CD4-positive, alpha-beta T cell (primary cell): ENCODE measurements around the gene VIL1. TPM values are rescaled to one million over a fixed set of nuclear protein-coding genes. Genes with fewer than 3 reads are reported as not detected.

Source experiments
- ATAC-seq: fragments of 200-7000 bp; cut with Tn5 transposase; one replicate; pipeline ENCODE4 v1.10.0; 2022; ENCODE audit warnings: mild to moderate bottlenecking; ENCODE audit not compliant: poor library complexity
- CTCF ChIA-PET: fragments of 350-600 bp; sonication (Branson Sonifier 250); formaldehyde crosslinking; loops from one replicate; lab custom pipeline; 2021; ENCODE audit warnings: antibody characterized with exemption, inconsistent platforms; lab: Charles Lee
- POLR2A ChIA-PET: fragments of 350-600 bp; sonication (Branson Sonifier 250); formaldehyde crosslinking; loops from one replicate; lab custom pipeline; 2021; ENCODE audit warnings: antibody characterized with exemption, inconsistent platforms; lab: Charles Lee
- DNase-seq, 14 experiments: peaks; one replicate each; pipeline ENCODE4 v3.0.0-alpha.2; 2013 to 2020; ENCODE audit warnings: mixed read lengths in 2 of 14
- H3K27ac ChIP-seq, 2 donors: one replicate each; pipeline versions ENCODE4 v1.5.1 to v1.7.0; 2013; ENCODE audit warnings: low read length in 2 of 2, low read depth in 1 of 2, mild to moderate bottlenecking in 1 of 2
- H3K27me3 ChIP-seq, 2 experiments: 1 replicate in 1 of 2; 2 replicates in 1 of 2; pipeline versions ENCODE4 v1.6.1 to v1.7.0; 2013; ENCODE audit warnings: low read length in 2 of 2, control low read depth in 1 of 2, mild to moderate bottlenecking in 1 of 2, moderate library complexity in 1 of 2; ENCODE audit not compliant: insufficient read depth in 2 of 2, control insufficient read depth in 1 of 2
- H3K36me3 ChIP-seq: one replicate; pipeline ENCODE4 v1.6.1; 2013; ENCODE audit warnings: low read length, control low read depth; ENCODE audit not compliant: insufficient read depth
- H3K4me1 ChIP-seq: one replicate; pipeline ENCODE4 v1.6.1; 2013; ENCODE audit warnings: low read length, control low read depth; ENCODE audit not compliant: insufficient read depth
- H3K4me3 ChIP-seq: one replicate; pipeline ENCODE4 v1.5.1; 2013; ENCODE audit warnings: mild to moderate bottlenecking, low read length, moderate library complexity
- H3K9me3 ChIP-seq, 2 experiments: 1 replicate in 1 of 2; 2 replicates in 1 of 2; pipeline versions ENCODE4 v1.6.1 to v1.7.0; 2013; ENCODE audit warnings: low read length in 2 of 2, mild to moderate bottlenecking in 2 of 2, control low read depth in 1 of 2, moderate library complexity in 1 of 2; ENCODE audit not compliant: control insufficient read depth in 1 of 2, insufficient read depth in 1 of 2
- H3K27ac Mint-ChIP-seq: one replicate; pipeline ENCODE4 v1.8.0; 2020; ENCODE audit warnings: mixed read lengths
- H3K27me3 Mint-ChIP-seq: one replicate; pipeline ENCODE4 v1.8.0; 2021; ENCODE audit warnings: mixed read lengths
- H3K36me3 Mint-ChIP-seq: one replicate; pipeline ENCODE4 v1.8.0; 2021; ENCODE audit warnings: low read depth, mixed read lengths
- H3K4me1 Mint-ChIP-seq: one replicate; pipeline ENCODE4 v1.8.0; 2021; ENCODE audit warnings: low read depth, mixed read lengths
- H3K4me3 Mint-ChIP-seq: one replicate; pipeline ENCODE4 v1.8.0; 2020; ENCODE audit warnings: mild to moderate bottlenecking, mixed read lengths
- H3K9me3 Mint-ChIP-seq: one replicate; pipeline ENCODE4 v1.8.0; 2020; ENCODE audit warnings: mixed read lengths
- intact Hi-C, 2 experiments: fragments of 100-400 bp; cut with DNase I in 1 of 2; cut with micrococcal nuclease in 1 of 2; formaldehyde crosslinking; loops; one replicate each; pipeline versions ENCODE4 v1.15.1 to v1.9.0; 2023 to 2025; cut with DNase I, micrococcal nuclease
- total RNA-seq, 174 experiments: library from RNA in 2 of 174; stranded (reverse) in 2 of 174; gene quantifications; one replicate each; pipeline ENCODE4 v1.2.3 and lab custom pipeline; 2021 to 2026
- TF ChIP-seq, protein P1 (sequence below): fragments of 200-600 bp; IDR thresholded peaks from one replicate; pipeline ENCODE4 v1.8.0; 2022; ENCODE audit warnings: antibody characterized with exemption, mild to moderate bottlenecking

Gene VIL1
- total RNA-seq, 2 experiments from 2014 or later, result 0.20 to 0.33 TPM

DNA sequence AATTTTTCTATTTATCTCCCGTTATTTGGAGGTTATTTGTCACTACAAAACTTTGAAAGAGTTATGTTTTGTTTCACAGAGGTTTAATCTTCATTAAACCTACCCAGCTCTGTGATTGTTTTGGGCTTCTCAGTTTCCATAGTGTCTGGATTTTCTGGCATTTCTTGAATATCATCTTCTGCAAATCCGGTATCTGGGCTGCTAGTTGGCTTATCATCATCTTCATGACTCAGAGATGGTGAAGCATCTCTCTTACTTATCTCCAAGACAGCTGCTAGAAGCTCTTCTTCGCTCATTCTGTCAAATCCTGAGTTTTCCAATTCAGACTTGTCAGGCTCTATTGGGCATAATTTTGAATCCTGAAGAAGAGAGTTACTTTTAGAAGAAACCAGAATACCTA, 55.6 kb downstream of the VIL1 start:
- ATAC-seq, result no peak
- no peak for DNase-seq
- no peak overlapping the region for H3K27ac Mint-ChIP-seq
- TF ChIP-seq, protein P1, sequence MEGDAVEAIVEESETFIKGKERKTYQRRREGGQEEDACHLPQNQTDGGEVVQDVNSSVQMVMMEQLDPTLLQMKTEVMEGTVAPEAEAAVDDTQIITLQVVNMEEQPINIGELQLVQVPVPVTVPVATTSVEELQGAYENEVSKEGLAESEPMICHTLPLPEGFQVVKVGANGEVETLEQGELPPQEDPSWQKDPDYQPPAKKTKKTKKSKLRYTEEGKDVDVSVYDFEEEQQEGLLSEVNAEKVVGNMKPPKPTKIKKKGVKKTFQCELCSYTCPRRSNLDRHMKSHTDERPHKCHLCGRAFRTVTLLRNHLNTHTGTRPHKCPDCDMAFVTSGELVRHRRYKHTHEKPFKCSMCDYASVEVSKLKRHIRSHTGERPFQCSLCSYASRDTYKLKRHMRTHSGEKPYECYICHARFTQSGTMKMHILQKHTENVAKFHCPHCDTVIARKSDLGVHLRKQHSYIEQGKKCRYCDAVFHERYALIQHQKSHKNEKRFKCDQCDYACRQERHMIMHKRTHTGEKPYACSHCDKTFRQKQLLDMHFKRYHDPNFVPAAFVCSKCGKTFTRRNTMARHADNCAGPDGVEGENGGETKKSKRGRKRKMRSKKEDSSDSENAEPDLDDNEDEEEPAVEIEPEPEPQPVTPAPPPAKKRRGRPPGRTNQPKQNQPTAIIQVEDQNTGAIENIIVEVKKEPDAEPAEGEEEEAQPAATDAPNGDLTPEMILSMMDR, result no peak
- intact Hi-C loops, result no loop called here
- no peak overlapping the region for H3K4me3 Mint-ChIP-seq
- Histone ChIP-seq H3K27me3 (no peaks in the 10 kb centered on the region), H3K27ac (no peak overlapping the region), H3K4me3 (no peak overlapping the region), H3K4me1 (no peaks in the 10 kb centered on the region), H3K9me3 (no peaks in the 10 kb centered on the region), H3K36me3 (peaks cover 55% of the 10 kb centered on the region)
- H3K27me3 Mint-ChIP-seq, result no peaks in the 10 kb centered on the region
- peaks cover 80% of the 10 kb centered on the region for H3K36me3 Mint-ChIP-seq
- H3K4me1 Mint-ChIP-seq, result no peaks in the 10 kb centered on the region
- POLR2A ChIA-PET, result no interaction called here
- H3K9me3 Mint-ChIP-seq, result no peaks in the 10 kb centered on the region
- CTCF ChIA-PET, result no interaction called here

DNA sequence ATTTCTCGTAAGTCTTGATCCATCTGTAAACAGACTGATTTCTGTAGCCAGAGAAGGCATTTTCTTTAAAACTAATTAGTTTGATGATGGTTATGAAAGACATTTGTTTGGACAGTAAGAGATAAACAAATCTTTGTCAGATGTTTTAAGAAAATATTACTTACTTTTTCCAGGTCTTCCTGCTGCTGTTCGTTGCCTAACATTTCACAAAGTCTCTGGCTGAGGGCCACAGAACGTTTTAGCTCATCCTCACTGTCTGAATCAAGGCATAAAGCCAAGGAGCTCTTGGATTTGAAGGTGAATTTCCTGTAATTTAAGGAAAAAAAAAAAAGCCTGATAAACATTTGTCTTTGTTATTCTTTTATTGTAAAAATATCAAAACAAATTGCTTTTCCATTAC, 57.8 kb downstream of the VIL1 start:
- Mint-ChIP-seq H3K4me1 (peaks cover 4% of the 10 kb centered on the region), H3K27me3 (no peaks in the 10 kb centered on the region), H3K9me3 (no peaks in the 10 kb centered on the region), H3K27ac (no peak overlapping the region), H3K4me3 (no peak overlapping the region), H3K36me3 (peaks cover 77% of the 10 kb centered on the region)
- H3K9me3 ChIP-seq, result no peaks in the 10 kb centered on the region
- no peaks in the 10 kb centered on the region for H3K27me3 ChIP-seq
- no peak overlapping the region for H3K4me3 ChIP-seq
- intact Hi-C loops, result no loop called here
- TF ChIP-seq, protein P1, result no peak
- CTCF ChIA-PET, result no interaction called here
- DNase-seq (no peak), ATAC-seq (no peak)
- H3K4me1 ChIP-seq, result no peaks in the 10 kb centered on the region
- POLR2A ChIA-PET, result no interaction called here
- H3K36me3 ChIP-seq, result peaks cover 66% of the 10 kb centered on the region
- no peak overlapping the region for H3K27ac ChIP-seq

DNA sequence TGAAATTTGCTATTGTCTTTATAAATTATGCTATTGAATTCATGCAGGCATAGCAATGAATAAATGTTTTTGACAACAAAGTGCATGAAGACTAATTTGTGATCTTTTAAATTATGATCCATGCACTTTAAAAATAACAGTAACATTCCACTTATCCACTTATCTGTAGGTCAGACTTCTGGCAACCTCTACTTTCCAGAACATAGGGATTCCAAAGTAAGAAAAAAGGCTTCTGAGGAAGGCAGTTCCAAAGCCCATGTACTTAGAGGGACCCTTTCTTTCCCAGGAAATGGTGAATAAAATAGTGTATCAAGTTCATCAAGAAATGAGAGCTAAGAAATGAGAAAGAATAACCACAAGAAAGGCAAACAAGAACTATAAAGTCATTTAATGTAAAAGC, 58.3 kb downstream of the VIL1 start:
- ATAC-seq, result no peak
- intact Hi-C loops, result no loop called here
- POLR2A ChIA-PET, result no interaction called here
- H3K9me3 Mint-ChIP-seq, result no peaks in the 10 kb centered on the region
- no peak for DNase-seq
- Histone ChIP-seq H3K4me3 (no peak overlapping the region), H3K36me3 (peaks cover 69% of the 10 kb centered on the region), H3K27me3 (no peaks in the 10 kb centered on the region), H3K27ac (no peak overlapping the region), H3K9me3 (no peaks in the 10 kb centered on the region), H3K4me1 (no peaks in the 10 kb centered on the region)
- H3K27ac Mint-ChIP-seq, result no peak overlapping the region
- CTCF ChIA-PET, result no interaction called here
- TF ChIP-seq, protein P1, result no peak
- peaks cover 9% of the 10 kb centered on the region for H3K4me1 Mint-ChIP-seq
- no peaks in the 10 kb centered on the region for H3K27me3 Mint-ChIP-seq
- H3K36me3 Mint-ChIP-seq, result peaks cover 78% of the 10 kb centered on the region
- no peak overlapping the region for H3K4me3 Mint-ChIP-seq
